Endothelial cell of umbilical vein (primary cell): ENCODE measurements around the gene SLC8A1.

ENCODE experiments used
- FOS ChIP-seq: IDR thresholded peaks from 2 replicates; pipeline ENCODE4 v1.6.1; 2011; ENCODE audit warnings: mild to moderate bottlenecking, low read length, moderate library complexity, borderline replicate concordance; ENCODE audit not compliant: insufficient read depth
- JUN ChIP-seq: IDR thresholded peaks from 2 replicates; pipeline ENCODE4 v1.6.1; 2011; ENCODE audit warnings: borderline replicate concordance, low read depth; ENCODE audit not compliant: insufficient read length, insufficient read depth
- MYC ChIP-seq: IDR thresholded peaks from one replicate; pipeline ENCODE4 v1.6.1; 2011; ENCODE audit warnings: mild to moderate bottlenecking, low read depth, low read length
- POLR2A ChIP-seq: IDR thresholded peaks from 2 replicates; pipeline ENCODE4 v1.6.1; 2012; ENCODE audit warnings: low read depth, mild to moderate bottlenecking, control low read depth, low read length
- POLR2AphosphoS5 ChIP-seq: IDR thresholded peaks from 2 replicates; pipeline ENCODE4 v1.6.1; 2012; ENCODE audit warnings: low read depth, mild to moderate bottlenecking, control low read depth, low read length, moderate library complexity; ENCODE audit not compliant: insufficient read depth
- TF ChIP-seq, protein P1 (sequence below), 2 donors: IDR thresholded peaks; 1 replicate in 1 of 2; 2 replicates in 1 of 2; pipeline ENCODE4 v1.5.1; 2011; ENCODE audit warnings: low read length in 2 of 2, mild to moderate bottlenecking in 2 of 2, moderate library complexity in 2 of 2, control low read depth in 1 of 2, inconsistent platforms in 1 of 2, low read depth in 1 of 2; ENCODE audit not compliant: insufficient read depth in 1 of 2; ENCODE audit errors: extremely low read depth in 1 of 2

DNA sequence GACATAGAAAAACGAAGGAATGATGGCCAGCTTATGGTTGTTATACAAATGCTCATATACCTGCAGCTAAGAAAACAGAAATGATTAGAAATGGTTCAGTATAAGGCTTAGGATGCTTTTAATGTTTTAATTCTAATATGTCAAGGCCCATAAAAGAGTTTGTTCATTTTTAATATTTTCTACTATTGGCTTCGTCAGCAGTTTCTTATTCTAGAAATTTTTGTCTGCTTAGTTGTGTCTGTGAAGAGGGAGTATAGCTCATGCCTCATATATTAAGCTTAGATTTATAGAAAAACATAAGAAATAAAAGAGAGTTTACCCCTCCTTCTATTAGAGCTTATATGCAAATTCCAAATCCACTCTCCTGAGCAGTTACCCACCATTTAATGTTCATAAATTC lies 292.6 kb downstream of the SLC8A1 start:
- TF ChIP-seq MYC (no peak), POLR2A (no peak), POLR2AphosphoS5 (no peak), JUN (no peak), FOS (no peak)
- TF ChIP-seq, protein P1, sequence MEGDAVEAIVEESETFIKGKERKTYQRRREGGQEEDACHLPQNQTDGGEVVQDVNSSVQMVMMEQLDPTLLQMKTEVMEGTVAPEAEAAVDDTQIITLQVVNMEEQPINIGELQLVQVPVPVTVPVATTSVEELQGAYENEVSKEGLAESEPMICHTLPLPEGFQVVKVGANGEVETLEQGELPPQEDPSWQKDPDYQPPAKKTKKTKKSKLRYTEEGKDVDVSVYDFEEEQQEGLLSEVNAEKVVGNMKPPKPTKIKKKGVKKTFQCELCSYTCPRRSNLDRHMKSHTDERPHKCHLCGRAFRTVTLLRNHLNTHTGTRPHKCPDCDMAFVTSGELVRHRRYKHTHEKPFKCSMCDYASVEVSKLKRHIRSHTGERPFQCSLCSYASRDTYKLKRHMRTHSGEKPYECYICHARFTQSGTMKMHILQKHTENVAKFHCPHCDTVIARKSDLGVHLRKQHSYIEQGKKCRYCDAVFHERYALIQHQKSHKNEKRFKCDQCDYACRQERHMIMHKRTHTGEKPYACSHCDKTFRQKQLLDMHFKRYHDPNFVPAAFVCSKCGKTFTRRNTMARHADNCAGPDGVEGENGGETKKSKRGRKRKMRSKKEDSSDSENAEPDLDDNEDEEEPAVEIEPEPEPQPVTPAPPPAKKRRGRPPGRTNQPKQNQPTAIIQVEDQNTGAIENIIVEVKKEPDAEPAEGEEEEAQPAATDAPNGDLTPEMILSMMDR (IDR thresholded peaks at IDR 0.05; ENCODE audit: extremely low read depth in 1 of 2, insufficient read depth in 1 of 2, low read depth in 1 of 2, low read length in 2 of 2): no peak
